ENCODE data around the gene RAMACL.
A peak's percentile ranks its signal among the peaks of the same experiment; 100 is the strongest.

Gene RAMACL

DNA sequence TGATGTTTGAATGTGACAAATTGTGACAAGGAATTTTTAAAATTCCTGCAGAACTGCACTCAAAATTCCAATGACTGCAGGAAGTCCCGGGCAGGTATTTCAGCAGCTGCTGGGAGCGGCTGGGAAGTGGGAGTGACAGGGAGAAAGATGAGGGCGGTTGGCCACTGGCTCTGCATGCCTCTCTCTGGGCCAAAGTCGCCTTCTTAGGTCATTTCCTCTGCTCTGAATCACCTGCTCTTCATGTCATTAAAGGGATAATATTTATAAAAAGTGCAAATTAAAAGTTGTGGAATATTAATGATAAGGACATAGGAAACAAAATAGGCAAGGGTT is 43.9 kb downstream of the RAMACL start:
- peak; percentile 87; the same call in 1 of the 2 replicates for TF ChIP-seq FOXM1 (IDR thresholded peaks at IDR 0.05; ENCODE audit: borderline replicate concordance, low read depth)
- TF ChIP-seq, protein P1, sequence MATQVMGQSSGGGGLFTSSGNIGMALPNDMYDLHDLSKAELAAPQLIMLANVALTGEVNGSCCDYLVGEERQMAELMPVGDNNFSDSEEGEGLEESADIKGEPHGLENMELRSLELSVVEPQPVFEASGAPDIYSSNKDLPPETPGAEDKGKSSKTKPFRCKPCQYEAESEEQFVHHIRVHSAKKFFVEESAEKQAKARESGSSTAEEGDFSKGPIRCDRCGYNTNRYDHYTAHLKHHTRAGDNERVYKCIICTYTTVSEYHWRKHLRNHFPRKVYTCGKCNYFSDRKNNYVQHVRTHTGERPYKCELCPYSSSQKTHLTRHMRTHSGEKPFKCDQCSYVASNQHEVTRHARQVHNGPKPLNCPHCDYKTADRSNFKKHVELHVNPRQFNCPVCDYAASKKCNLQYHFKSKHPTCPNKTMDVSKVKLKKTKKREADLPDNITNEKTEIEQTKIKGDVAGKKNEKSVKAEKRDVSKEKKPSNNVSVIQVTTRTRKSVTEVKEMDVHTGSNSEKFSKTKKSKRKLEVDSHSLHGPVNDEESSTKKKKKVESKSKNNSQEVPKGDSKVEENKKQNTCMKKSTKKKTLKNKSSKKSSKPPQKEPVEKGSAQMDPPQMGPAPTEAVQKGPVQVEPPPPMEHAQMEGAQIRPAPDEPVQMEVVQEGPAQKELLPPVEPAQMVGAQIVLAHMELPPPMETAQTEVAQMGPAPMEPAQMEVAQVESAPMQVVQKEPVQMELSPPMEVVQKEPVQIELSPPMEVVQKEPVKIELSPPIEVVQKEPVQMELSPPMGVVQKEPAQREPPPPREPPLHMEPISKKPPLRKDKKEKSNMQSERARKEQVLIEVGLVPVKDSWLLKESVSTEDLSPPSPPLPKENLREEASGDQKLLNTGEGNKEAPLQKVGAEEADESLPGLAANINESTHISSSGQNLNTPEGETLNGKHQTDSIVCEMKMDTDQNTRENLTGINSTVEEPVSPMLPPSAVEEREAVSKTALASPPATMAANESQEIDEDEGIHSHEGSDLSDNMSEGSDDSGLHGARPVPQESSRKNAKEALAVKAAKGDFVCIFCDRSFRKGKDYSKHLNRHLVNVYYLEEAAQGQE (IDR thresholded peaks at IDR 0.05; ENCODE audit: low read depth) = no peak
- no peak for TF ChIP-seq ZBTB7A (IDR thresholded peaks at IDR 0.05; ENCODE audit: low read depth)
- 0 out of 2 replicates have a peak, but pooled peaks have one; percentile 48 for TF ChIP-seq CREB1 (IDR thresholded peaks at IDR 0.05; ENCODE audit: low read depth)
- no peak for TF ChIP-seq TAF1 (IDR thresholded peaks at IDR 0.05; ENCODE audit: low read depth)
- no peak for TF ChIP-seq EGR1 (IDR thresholded peaks at IDR 0.05)
- peak; percentile 88 for TF ChIP-seq EP300 (IDR thresholded peaks at IDR 0.05; ENCODE audit: borderline replicate concordance)
- TF ChIP-seq, protein P2, sequence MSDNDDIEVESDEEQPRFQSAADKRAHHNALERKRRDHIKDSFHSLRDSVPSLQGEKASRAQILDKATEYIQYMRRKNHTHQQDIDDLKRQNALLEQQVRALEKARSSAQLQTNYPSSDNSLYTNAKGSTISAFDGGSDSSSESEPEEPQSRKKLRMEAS (IDR thresholded peaks at IDR 0.05) = peak; percentile 57; the same call in 1 of the 2 replicates
- TF ChIP-seq NFIC (IDR thresholded peaks at IDR 0.05) = peak; percentile 80
- TF ChIP-seq YY1 (IDR thresholded peaks at IDR 0.05; ENCODE audit: low read depth) = 0 out of 2 replicates have a peak, but pooled peaks have one; percentile 27
- peak; percentile 28; the same call in 1 of the 2 replicates for TF ChIP-seq RAD21 (IDR thresholded peaks at IDR 0.05; ENCODE audit: low read depth)
- peak; percentile 93 for TF ChIP-seq TCF12 (IDR thresholded peaks at IDR 0.05; ENCODE audit: low read depth)
- TF ChIP-seq, protein P3, sequence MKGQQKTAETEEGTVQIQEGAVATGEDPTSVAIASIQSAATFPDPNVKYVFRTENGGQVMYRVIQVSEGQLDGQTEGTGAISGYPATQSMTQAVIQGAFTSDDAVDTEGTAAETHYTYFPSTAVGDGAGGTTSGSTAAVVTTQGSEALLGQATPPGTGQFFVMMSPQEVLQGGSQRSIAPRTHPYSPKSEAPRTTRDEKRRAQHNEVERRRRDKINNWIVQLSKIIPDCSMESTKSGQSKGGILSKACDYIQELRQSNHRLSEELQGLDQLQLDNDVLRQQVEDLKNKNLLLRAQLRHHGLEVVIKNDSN (IDR thresholded peaks at IDR 0.05) = peak; percentile 12; the same call in 1 of the 2 replicates
- peak; percentile 29; the same call in 1 of the 2 replicates for TF ChIP-seq CEBPB (IDR thresholded peaks at IDR 0.05)
- peak; percentile 97 for TF ChIP-seq TEAD4 (IDR thresholded peaks at IDR 0.05)

DNA sequence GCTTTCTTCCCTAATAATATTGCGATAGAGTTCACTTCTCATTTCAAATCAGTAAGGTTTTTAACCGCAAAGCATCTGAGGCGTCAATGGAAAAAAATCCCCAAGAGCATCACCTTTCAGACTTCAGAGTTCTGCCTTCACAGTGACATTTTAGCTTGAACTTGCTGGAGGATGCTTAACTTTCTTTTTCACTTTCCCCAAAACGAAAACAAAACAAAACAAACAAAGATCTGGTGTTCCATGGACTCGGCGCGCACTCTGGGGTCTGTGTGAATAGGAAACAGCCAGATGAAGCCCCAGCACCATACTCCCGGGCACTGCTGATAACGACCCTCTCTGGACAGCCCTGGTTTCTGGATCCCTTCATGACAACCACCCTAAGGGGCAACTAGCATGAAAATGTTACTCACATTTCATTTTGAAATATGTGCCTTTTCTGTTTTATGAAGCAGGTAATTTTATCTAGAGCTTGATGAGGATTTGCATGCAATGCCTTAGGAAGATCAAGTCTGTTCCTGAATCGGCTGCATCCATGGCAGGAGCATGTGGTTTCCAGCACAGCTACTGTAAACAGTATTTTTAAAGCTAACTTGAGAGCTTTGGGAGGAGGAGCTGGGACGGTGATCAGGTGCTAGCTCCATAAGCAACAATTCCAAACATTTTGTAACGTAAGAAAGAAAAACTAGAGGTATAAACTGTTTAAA is 44.5 kb downstream of the RAMACL start:
- TF ChIP-seq NFIC (IDR thresholded peaks at IDR 0.05) (no peak), CEBPB (IDR thresholded peaks at IDR 0.05) (no peak), YY1 (IDR thresholded peaks at IDR 0.05; ENCODE audit: low read depth) (no peak), TEAD4 (IDR thresholded peaks at IDR 0.05) (no peak), TAF1 (IDR thresholded peaks at IDR 0.05; ENCODE audit: low read depth) (no peak), EP300 (IDR thresholded peaks at IDR 0.05; ENCODE audit: borderline replicate concordance) (no peak)
- TF ChIP-seq, protein P1 (IDR thresholded peaks at IDR 0.05; ENCODE audit: low read depth) = no peak
- TF ChIP-seq, protein P2 (IDR thresholded peaks at IDR 0.05) = peak; percentile 72

DNA sequence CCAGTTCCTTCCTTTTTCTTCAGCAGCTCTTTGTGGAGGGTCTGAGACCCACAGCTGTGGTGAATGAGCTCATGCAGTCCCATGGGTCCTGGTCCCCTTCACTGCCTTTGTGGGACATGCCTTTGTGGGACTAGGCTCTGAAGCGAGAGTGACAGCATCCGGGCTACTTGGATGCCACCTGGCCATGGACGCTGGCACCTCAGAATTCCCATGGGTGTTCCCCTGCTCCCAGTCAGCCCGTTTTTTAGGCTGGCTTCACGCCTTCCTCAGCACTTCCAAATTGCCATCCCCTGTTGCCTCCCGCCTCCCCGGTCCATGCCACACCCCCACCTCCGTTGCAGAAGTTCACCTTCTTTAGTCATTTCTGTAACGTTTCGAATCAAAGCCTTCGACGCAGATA is 45.1 kb downstream of the RAMACL start:
- TF ChIP-seq FOXM1 (IDR thresholded peaks at IDR 0.05; ENCODE audit: borderline replicate concordance, low read depth) = no peak
- TF ChIP-seq TEAD4 (IDR thresholded peaks at IDR 0.05) = no peak
- no peak for TF ChIP-seq TAF1 (IDR thresholded peaks at IDR 0.05; ENCODE audit: low read depth)
- no peak for TF ChIP-seq CEBPB (IDR thresholded peaks at IDR 0.05)
- no peak for TF ChIP-seq NFIC (IDR thresholded peaks at IDR 0.05)
- TF ChIP-seq EGR1 (IDR thresholded peaks at IDR 0.05) = no peak
- TF ChIP-seq EP300 (IDR thresholded peaks at IDR 0.05; ENCODE audit: borderline replicate concordance) = no peak
- TF ChIP-seq, protein P2 (IDR thresholded peaks at IDR 0.05) = no peak
- no peak for TF ChIP-seq TCF12 (IDR thresholded peaks at IDR 0.05; ENCODE audit: low read depth)
- TF ChIP-seq, protein P1 (IDR thresholded peaks at IDR 0.05; ENCODE audit: low read depth) = no peak
- no peak for TF ChIP-seq YY1 (IDR thresholded peaks at IDR 0.05; ENCODE audit: low read depth)
- no peak for TF ChIP-seq ZBTB7A (IDR thresholded peaks at IDR 0.05; ENCODE audit: low read depth)
- TF ChIP-seq, protein P3 (IDR thresholded peaks at IDR 0.05) = no peak
